HCT116 (cell line): ENCODE data around the gene PTPN21. TPM values are rescaled to one million over a fixed set of nuclear protein-coding genes. Genes with fewer than 3 reads are reported as not detected.

Experiments used
- ATAC-seq: fragments of 200-7000 bp; cut with Tn5 transposase; 2 replicates; pipeline ENCODE4 v1.9.1; 2020; ENCODE audit warnings: mild to moderate bottlenecking, moderate library complexity
- BruUV-seq: library from RNA; stranded (reverse); fragments of 400-500 nt; replicated peaks from 2 replicates; lab custom pipeline; 2021; lab: Mats Ljungman, UMichigan
- CTCF ChIA-PET: fragments of 300-600 bp; sonication (Branson Sonifier 250); formaldehyde crosslinking; loops from one replicate; lab custom pipeline; 2021; ENCODE audit warnings: antibody characterized with exemption; lab: Charles Lee
- POLR2A ChIA-PET: fragments of 300-600, 350-600 bp; sonication (Branson Sonifier 250); formaldehyde crosslinking; loops from one replicate; lab custom pipeline; 2021; ENCODE audit warnings: antibody characterized with exemption; lab: Charles Lee
- RAD21 ChIA-PET, 2 experiments: fragments of 300-600 bp; sonication (Branson Sonifier 250); formaldehyde crosslinking; loops; one replicate each; lab custom pipeline; 2023; ENCODE audit warnings: low total read pairs in 2 of 2; ENCODE audit not compliant: uncharacterized antibody in 2 of 2, unreplicated experiment in 2 of 2, low non-redundant PET in 1 of 2; lab: Charles Lee
- DNase-seq: peaks from one replicate; pipeline ENCODE4 v3.0.0-alpha.2; 2010; ENCODE audit warnings: low read depth, low spot score
- H2AFZ ChIP-seq: fragments of 200-600 bp; shearing (Covaris generic), sonication (generic); 2 replicates; pipeline ENCODE4 v1.6.1; 2017; ENCODE audit warnings: low read depth, mixed run types, mixed read lengths, antibody characterized with exemption, low read length; ENCODE audit not compliant: poor library complexity, severe bottlenecking
- H3K27ac ChIP-seq: 2 replicates; pipeline ENCODE4 v1.5.1; 2012; ENCODE audit warnings: low read depth, low read length
- H3K27me3 ChIP-seq: fragments of 200-600 bp; sonication (generic); 2 replicates; pipeline ENCODE4 v1.6.1; 2016; ENCODE audit warnings: mixed run types, low read length, mixed read lengths; ENCODE audit not compliant: insufficient read depth
- H3K36me3 ChIP-seq, 2 experiments: fragments of 200-500 bp in 1 of 2; fragments of 200-600 bp in 1 of 2; sonication (Bioruptor generic) in 1 of 2; sonication (generic) in 1 of 2; 2 replicates each; pipeline versions ENCODE4 v1.5.1 to v1.6.1; 2014 to 2016; ENCODE audit warnings: low read length in 2 of 2, inconsistent platforms in 1 of 2, mixed read lengths in 1 of 2, mixed run types in 1 of 2; ENCODE audit not compliant: insufficient read depth in 2 of 2, control insufficient read depth in 1 of 2
- H3K4me1 ChIP-seq, 2 experiments: fragments of 200-600 bp in 1 of 2; sonication (generic) in 1 of 2; 2 replicates each; pipeline versions ENCODE4 v1.5.1 to v1.6.1; 2012 to 2017; ENCODE audit warnings: low read length in 2 of 2, inconsistent platforms in 1 of 2, mild to moderate bottlenecking in 1 of 2, mixed read lengths in 1 of 2, mixed run types in 1 of 2, moderate library complexity in 1 of 2; ENCODE audit not compliant: insufficient read depth in 2 of 2, control insufficient read depth in 1 of 2
- H3K4me2 ChIP-seq: fragments of 200-600 bp; sonication (generic); 2 replicates; pipeline ENCODE4 v1.6.1; 2017; ENCODE audit warnings: mixed run types, low read length, mixed read lengths
- H3K4me3 ChIP-seq, 2 experiments: fragments of 200-600 bp in 1 of 2; sonication (generic) in 1 of 2; replicated peaks in 1 of 2; 2 replicates each; pipeline ENCODE4 v1.5.1; 2011 to 2016; ENCODE audit warnings: low read length in 2 of 2, control low read depth in 1 of 2, low read depth in 1 of 2, mild to moderate bottlenecking in 1 of 2, mixed read lengths in 1 of 2, mixed run types in 1 of 2
- H3K79me2 ChIP-seq: fragments of 200-600 bp; sonication (generic); 2 replicates; pipeline ENCODE4 v1.6.1; 2017; ENCODE audit warnings: mild to moderate bottlenecking, mixed run types, low read length, moderate library complexity, mixed read lengths; ENCODE audit not compliant: insufficient read depth
- H3K9ac ChIP-seq: fragments of 200-600 bp; sonication (generic); 2 replicates; pipeline ENCODE4 v1.6.1; 2016; ENCODE audit warnings: low read length, mixed read lengths
- H3K9me2 ChIP-seq: fragments of 200-600 bp; sonication (generic), shearing (Covaris generic); 2 replicates; pipeline ENCODE4 v1.6.1; 2017; ENCODE audit warnings: mixed run types, mild to moderate bottlenecking, moderate library complexity; ENCODE audit not compliant: insufficient read depth
- H3K9me3 ChIP-seq, 2 experiments: fragments of 200-500 bp in 1 of 2; fragments of 200-600 bp in 1 of 2; sonication (Bioruptor generic) in 1 of 2; sonication (generic) in 1 of 2; 2 replicates each; pipeline ENCODE4 v1.6.1; 2014 to 2017; ENCODE audit warnings: low read length in 2 of 2, mixed read lengths in 2 of 2, inconsistent platforms in 1 of 2, low read depth in 1 of 2, mild to moderate bottlenecking in 1 of 2, mixed run types in 1 of 2, moderate library complexity in 1 of 2; ENCODE audit not compliant: control insufficient read depth in 1 of 2, insufficient read depth in 1 of 2
- H4K20me1 ChIP-seq: fragments of 200-600 bp; sonication (generic), shearing (Covaris generic); 2 replicates; pipeline ENCODE4 v1.6.1; 2017; ENCODE audit warnings: mixed run types, mild to moderate bottlenecking, moderate library complexity; ENCODE audit not compliant: insufficient read depth
- EZH2phosphoT487 ChIP-seq: fragments of 200-600 bp; IDR thresholded peaks from 2 replicates; pipeline ENCODE4 v1.6.1; 2018; ENCODE audit warnings: antibody characterized with exemption, borderline replicate concordance
- SIN3A ChIP-seq: IDR thresholded peaks from 2 replicates; pipeline ENCODE4 v1.6.1; 2012; ENCODE audit warnings: low read depth
- intact Hi-C: fragments of 100-400 bp; cut with micrococcal nuclease; formaldehyde crosslinking; loops from 2 replicates; pipeline ENCODE4 v1.10.0; 2022
- total RNA-seq: library from RNA; stranded (reverse); gene quantifications from one replicate; pipeline ENCODE4 v1.2.1, GENCODE V29; 2021; ENCODE audit not compliant: unreplicated experiment
- TF ChIP-seq, protein P1 (sequence below): IDR thresholded peaks from 2 replicates; pipeline ENCODE4 v1.6.1; 2011; ENCODE audit warnings: mild to moderate bottlenecking, low read length, moderate library complexity; ENCODE audit not compliant: insufficient replicate concordance; ENCODE audit errors: extremely low read depth
- TF ChIP-seq, protein P2 (sequence below): IDR thresholded peaks from 2 replicates; pipeline ENCODE4 v1.6.1; 2012; ENCODE audit warnings: low read depth
- TF ChIP-seq, protein P3 (sequence below): IDR thresholded peaks from 2 replicates; pipeline ENCODE4 v1.6.1; 2012

The PTPN21 gene
- total RNA-seq, 1 experiment from 2014 or later, result 7.6 TPM

DNA sequence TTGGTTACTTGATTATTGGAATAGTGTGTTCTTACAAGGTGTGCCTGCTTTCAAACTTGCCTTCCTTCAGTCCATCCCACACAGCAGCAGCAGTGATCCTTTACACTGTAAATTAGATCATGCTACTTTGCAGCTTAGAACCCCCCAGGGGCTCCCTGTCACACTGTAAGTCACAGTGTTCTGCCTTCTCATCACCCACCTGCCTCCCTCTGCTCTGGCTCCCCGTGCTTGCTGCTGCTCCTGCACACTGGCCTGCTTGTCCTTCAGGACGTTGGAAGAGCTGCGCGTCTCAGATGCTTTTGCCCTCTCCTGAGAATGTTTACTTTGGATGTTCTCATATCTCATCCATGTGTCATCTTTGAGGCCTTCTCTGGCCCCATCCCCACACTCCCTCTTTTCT lies 35.4 kb upstream of the PTPN21 start:
- no peak overlapping the region for H3K4me3 ChIP-seq
- H3K9ac ChIP-seq, result no peak overlapping the region
- peaks cover 15 to 31% of the 10 kb centered on the region in 2 experiments; a peak in 2 of 4 replicates for H3K36me3 ChIP-seq
- RAD21 ChIA-PET, result no interaction called here
- peaks cover 23% of the 10 kb centered on the region for H3K79me2 ChIP-seq
- no peak overlapping the region for H3K27ac ChIP-seq
- BruUV-seq, result no TSS peak
- DNase-seq (no peak), ATAC-seq (no peak)
- H3K4me2 ChIP-seq, result no peak overlapping the region
- no peaks in the 10 kb centered on the region for H4K20me1 ChIP-seq
- no peaks in the 10 kb centered on the region for H3K9me2 ChIP-seq
- TF ChIP-seq EZH2phosphoT487 (no peak), SIN3A (no peak)
- TF ChIP-seq, protein P1, sequence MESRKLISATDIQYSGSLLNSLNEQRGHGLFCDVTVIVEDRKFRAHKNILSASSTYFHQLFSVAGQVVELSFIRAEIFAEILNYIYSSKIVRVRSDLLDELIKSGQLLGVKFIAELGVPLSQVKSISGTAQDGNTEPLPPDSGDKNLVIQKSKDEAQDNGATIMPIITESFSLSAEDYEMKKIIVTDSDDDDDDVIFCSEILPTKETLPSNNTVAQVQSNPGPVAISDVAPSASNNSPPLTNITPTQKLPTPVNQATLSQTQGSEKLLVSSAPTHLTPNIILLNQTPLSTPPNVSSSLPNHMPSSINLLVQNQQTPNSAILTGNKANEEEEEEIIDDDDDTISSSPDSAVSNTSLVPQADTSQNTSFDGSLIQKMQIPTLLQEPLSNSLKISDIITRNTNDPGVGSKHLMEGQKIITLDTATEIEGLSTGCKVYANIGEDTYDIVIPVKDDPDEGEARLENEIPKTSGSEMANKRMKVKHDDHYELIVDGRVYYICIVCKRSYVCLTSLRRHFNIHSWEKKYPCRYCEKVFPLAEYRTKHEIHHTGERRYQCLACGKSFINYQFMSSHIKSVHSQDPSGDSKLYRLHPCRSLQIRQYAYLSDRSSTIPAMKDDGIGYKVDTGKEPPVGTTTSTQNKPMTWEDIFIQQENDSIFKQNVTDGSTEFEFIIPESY, result no peak
- TF ChIP-seq, protein P2, sequence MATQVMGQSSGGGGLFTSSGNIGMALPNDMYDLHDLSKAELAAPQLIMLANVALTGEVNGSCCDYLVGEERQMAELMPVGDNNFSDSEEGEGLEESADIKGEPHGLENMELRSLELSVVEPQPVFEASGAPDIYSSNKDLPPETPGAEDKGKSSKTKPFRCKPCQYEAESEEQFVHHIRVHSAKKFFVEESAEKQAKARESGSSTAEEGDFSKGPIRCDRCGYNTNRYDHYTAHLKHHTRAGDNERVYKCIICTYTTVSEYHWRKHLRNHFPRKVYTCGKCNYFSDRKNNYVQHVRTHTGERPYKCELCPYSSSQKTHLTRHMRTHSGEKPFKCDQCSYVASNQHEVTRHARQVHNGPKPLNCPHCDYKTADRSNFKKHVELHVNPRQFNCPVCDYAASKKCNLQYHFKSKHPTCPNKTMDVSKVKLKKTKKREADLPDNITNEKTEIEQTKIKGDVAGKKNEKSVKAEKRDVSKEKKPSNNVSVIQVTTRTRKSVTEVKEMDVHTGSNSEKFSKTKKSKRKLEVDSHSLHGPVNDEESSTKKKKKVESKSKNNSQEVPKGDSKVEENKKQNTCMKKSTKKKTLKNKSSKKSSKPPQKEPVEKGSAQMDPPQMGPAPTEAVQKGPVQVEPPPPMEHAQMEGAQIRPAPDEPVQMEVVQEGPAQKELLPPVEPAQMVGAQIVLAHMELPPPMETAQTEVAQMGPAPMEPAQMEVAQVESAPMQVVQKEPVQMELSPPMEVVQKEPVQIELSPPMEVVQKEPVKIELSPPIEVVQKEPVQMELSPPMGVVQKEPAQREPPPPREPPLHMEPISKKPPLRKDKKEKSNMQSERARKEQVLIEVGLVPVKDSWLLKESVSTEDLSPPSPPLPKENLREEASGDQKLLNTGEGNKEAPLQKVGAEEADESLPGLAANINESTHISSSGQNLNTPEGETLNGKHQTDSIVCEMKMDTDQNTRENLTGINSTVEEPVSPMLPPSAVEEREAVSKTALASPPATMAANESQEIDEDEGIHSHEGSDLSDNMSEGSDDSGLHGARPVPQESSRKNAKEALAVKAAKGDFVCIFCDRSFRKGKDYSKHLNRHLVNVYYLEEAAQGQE, result no peak
- TF ChIP-seq, protein P3, sequence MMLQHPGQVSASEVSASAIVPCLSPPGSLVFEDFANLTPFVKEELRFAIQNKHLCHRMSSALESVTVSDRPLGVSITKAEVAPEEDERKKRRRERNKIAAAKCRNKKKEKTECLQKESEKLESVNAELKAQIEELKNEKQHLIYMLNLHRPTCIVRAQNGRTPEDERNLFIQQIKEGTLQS, result no peak
- H3K27me3 ChIP-seq, result no peaks in the 10 kb centered on the region
- H3K4me1 ChIP-seq, result no peaks in the 10 kb centered on the region
- CTCF ChIA-PET, result no interaction called here
- H3K9me3 ChIP-seq, result no peaks in the 10 kb centered on the region
- intact Hi-C loops, result no loop called here
- POLR2A ChIA-PET, result no interaction called here
- no peak overlapping the region for H2AFZ ChIP-seq
